Bronchial epithelial cell (primary cell): Measurements from ENCODE around the gene MCCC1. TPM values are rescaled to one million over a fixed set of nuclear protein-coding genes. Genes with fewer than 3 reads are reported as not detected.

ENCODE experiments used
- DNase-seq: peaks from one replicate; pipeline ENCODE4 v3.0.0-alpha.2; 2010; ENCODE audit warnings: low read depth
- FAIRE-seq: peaks from 2 replicates; lab custom pipeline; 2011; peaks lifted over from hg19 to GRCh38; lab: Jason Lieb, UNC
- H3K27me3 ChIP-seq: 2 replicates; pipeline ENCODE4 v1.5.1; 2011; ENCODE audit warnings: low read length; ENCODE audit not compliant: control insufficient read depth, insufficient read depth
- H3K36me3 ChIP-seq: 2 replicates; pipeline ENCODE4 v1.5.1; 2011; ENCODE audit warnings: low read length; ENCODE audit not compliant: control insufficient read depth, insufficient read depth
- H3K4me3 ChIP-seq: 2 replicates; pipeline ENCODE4 v1.5.1; 2011; ENCODE audit warnings: mild to moderate bottlenecking, low read depth, low read length, control low read depth
- CTCF ChIP-seq: IDR thresholded peaks from 2 replicates; pipeline ENCODE4 v1.5.1; 2011; ENCODE audit warnings: mild to moderate bottlenecking, moderate library complexity, low read length, control low read depth, inconsistent platforms; ENCODE audit not compliant: insufficient read depth, severe bottlenecking
- total RNA-seq: library from RNA; depleted of rRNA; stranded (reverse); fragments of >200 nt; gene quantifications from 2 replicates; pipeline ENCODE4 v1.2.1, GENCODE V29; 2014

MCCC1 gene
- total RNA-seq, 1 donor from 2014 or later = 17.9 TPM

GRCh38 chr3:183027276-183027675, 72.0 kb downstream of the MCCC1 start:
- FAIRE-seq (no peak), DNase-seq (no peak)
- H3K4me3 ChIP-seq = no peak overlapping the region
- no peaks in the 10 kb centered on the region for H3K36me3 ChIP-seq
- TF ChIP-seq CTCF = no peak
- H3K27me3 ChIP-seq = no peaks in the 10 kb centered on the region

- no peak overlapping the region for H3K4me3 ChIP-seq
- DNase-seq = no peak
- no peaks in the 10 kb centered on the region for H3K36me3 ChIP-seq
- H3K27me3 ChIP-seq = no peaks in the 10 kb centered on the region
- FAIRE-seq = no peak
- TF ChIP-seq CTCF = no peak
These were observed 76.3 kb downstream of the MCCC1 start for GRCh38 chr3:183022936-183023516.

- no peak overlapping the region for H3K4me3 ChIP-seq
- no peaks in the 10 kb centered on the region for H3K36me3 ChIP-seq
- no peak for TF ChIP-seq CTCF
- DNase-seq = no peak
- H3K27me3 ChIP-seq = no peaks in the 10 kb centered on the region
- FAIRE-seq = no peak
These were observed 80.7 kb downstream of the MCCC1 start for GRCh38 chr3:183018421-183019192.

- H3K27me3 ChIP-seq = no peaks in the 10 kb centered on the region
- no peak for TF ChIP-seq CTCF
- H3K36me3 ChIP-seq = no peaks in the 10 kb centered on the region
- no peak for FAIRE-seq
- H3K4me3 ChIP-seq = no peak overlapping the region
- DNase-seq = no peak
These were observed 84.1 kb downstream of the MCCC1 start for GRCh38 chr3:183015185-183015584.

GRCh38 chr3:183013856-183014255, 85.4 kb downstream of the MCCC1 start:
- no peak for DNase-seq
- FAIRE-seq = no peak
- no peak overlapping the region for H3K4me3 ChIP-seq
- TF ChIP-seq CTCF = no peak
- H3K27me3 ChIP-seq = no peaks in the 10 kb centered on the region
- no peaks in the 10 kb centered on the region for H3K36me3 ChIP-seq
